GM12875 (cell line): ENCODE results near the gene PPP1R26.

Source experiments
- H3K4me3 ChIP-seq: one replicate; pipeline ENCODE4 v1.5.1; 2011; ENCODE audit warnings: low read depth, low read length, control low read depth
- TF ChIP-seq, protein P1 (sequence below): IDR thresholded peaks from 2 replicates; pipeline ENCODE4 v1.5.1; 2011; ENCODE audit warnings: low read depth, mild to moderate bottlenecking, control low read depth, inconsistent platforms, low read length, moderate library complexity, borderline replicate concordance; ENCODE audit not compliant: insufficient read depth

Gene PPP1R26

DNA sequence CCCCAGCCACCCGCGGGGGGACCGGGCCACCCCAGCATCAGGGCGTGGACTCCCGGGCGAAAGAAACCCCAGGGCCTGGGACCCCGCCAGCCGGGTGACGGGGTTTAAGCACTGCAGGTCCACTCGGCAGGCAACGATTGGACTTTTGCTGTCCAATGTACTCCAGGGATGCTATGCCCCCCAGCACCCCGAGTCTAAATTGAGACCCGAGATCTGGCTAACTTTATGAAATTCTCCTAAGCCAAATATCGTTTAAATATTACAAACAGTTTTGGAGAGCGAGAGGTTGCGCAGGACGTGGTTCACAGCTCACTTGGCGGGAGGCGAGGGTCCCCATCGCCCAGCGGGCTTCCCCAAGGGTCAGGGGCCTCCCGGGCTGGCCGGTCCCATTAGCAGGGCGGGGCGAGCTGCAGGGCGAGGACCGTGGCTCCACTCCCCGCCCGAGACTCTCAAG is 20.5 kb downstream of the PPP1R26 start:
- TF ChIP-seq, protein P1, sequence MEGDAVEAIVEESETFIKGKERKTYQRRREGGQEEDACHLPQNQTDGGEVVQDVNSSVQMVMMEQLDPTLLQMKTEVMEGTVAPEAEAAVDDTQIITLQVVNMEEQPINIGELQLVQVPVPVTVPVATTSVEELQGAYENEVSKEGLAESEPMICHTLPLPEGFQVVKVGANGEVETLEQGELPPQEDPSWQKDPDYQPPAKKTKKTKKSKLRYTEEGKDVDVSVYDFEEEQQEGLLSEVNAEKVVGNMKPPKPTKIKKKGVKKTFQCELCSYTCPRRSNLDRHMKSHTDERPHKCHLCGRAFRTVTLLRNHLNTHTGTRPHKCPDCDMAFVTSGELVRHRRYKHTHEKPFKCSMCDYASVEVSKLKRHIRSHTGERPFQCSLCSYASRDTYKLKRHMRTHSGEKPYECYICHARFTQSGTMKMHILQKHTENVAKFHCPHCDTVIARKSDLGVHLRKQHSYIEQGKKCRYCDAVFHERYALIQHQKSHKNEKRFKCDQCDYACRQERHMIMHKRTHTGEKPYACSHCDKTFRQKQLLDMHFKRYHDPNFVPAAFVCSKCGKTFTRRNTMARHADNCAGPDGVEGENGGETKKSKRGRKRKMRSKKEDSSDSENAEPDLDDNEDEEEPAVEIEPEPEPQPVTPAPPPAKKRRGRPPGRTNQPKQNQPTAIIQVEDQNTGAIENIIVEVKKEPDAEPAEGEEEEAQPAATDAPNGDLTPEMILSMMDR: no peak
- peak overlapping the region; percentile 96 for H3K4me3 ChIP-seq

DNA sequence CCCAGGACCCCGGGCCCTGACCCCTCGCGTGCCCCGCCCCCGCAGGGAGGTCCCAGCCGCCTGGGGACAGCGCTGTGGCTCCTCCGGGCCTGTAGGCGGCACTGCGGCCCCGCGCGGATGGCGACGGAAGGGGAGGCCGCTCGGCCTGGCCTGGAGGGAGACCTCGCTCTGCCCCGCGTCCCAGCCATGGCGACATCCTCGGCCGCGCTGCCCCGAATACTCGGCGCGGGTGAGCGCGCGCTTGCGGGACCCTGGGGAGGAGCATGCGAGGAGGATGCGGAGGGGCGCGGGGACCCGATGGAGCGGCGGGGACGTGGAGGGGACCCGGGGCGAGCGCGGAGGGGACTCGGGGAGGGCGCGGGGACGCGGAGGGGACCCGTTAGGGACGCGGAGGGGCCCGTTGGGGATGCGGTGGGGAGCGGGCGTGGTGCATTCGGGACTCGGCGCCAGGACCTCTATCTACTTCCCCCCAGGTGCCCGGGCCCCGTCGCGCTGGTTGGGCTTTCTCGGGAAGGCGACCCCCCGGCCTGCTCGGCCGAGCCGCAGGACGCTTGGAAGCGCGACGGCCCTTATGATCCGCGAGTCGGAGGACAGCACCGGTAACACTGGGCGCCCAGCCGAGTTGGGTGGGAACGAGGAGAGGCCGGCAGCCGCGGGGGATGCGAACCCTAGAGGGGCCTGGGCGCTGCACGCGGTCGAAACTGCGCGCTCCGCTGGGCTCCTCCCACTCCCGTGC is 21.1 kb downstream of the PPP1R26 start, which contains the start of gene MRPS2:
MRPS2 (plus strand) TSS at position 158 of the 736 bp plus-strand sequence; CDS start at position 187, 29 bp downstream.
- TF ChIP-seq, protein P1: peak; percentile 96
- peak within 1 kb of the TSS; percentile 96 for H3K4me3 ChIP-seq

DNA sequence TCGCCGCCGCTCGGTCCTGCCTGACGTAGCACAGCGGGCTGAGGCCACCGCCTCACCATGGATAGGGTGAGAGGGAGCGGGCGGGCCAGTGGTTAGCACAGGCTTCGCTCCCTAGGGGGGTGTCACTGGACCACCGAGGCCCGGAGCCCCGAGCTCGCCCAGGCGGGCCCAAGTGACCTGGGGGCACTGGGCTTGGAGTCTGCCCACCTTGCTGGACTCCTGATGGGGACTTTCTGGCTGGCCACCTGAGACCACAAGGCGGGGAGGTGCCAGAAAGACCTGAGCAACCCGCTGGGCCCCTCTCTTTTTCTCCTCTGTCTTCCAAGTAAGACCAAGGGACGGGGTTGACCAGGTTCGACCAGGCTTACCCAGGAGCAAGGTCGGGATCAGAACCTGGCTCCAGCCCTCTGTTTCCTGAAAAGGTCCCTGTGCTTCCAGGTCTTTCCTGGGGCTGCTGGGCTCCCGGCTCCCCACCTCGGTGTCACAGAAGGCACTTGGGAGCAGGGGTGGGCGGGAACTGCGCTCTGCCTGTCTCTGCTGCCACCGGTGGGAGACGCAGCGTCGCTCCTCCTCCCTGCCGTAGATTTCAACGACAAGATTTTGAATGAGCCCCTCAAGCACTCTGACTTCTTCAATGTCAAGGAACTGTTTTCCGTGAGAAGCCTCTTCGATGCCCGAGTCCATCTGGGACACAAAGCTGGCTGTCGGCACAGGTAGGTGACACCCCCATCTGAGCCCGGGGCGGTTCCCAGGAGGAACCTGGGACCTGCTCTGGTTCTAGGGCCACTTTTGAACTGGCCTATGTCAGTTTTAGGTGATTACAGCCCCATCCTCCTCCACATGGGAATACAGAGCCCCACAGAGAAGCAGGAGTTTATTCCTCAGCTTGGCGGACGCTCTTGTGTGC is 21.9 kb downstream of the PPP1R26 start:
- H3K4me3 ChIP-seq: peak overlapping the region; percentile 96
- TF ChIP-seq, protein P1: no peak

DNA sequence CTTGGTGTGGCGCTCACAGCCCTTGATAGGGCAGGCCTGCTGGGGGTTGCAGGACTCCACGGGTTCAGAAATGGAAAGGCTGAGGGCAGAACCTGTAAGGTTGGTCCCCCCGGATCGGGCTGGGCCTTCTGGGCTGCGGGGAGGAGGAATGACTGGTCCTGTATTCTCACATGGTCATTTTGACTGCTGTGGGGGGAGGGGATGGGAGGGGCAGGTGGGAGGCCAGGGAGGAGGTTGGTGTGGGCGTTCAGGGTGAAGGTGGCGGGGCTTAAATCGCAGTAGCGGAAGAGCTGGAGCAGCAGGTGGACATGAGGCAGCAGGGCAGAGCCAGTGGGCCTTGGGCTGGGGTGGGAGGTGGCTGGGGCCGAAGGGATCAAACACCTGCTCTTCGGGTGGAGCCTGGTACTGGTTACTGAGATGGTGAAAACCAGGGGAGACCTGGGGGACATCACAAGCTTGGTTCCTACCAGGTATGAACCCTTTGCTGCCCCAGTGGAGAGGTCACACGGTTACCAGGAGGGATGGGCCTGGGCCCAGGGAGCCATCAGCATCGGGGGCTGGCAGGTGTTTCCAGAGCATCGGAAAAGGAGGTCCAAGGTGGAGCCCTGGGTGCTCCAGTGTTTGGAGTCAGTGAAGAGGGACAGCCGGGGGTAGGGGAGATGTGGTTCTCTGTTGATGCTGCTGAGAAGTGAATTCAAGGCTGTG is 22.7 kb downstream of the PPP1R26 start:
- TF ChIP-seq, protein P1: no peak
- no peak overlapping the region for H3K4me3 ChIP-seq

DNA sequence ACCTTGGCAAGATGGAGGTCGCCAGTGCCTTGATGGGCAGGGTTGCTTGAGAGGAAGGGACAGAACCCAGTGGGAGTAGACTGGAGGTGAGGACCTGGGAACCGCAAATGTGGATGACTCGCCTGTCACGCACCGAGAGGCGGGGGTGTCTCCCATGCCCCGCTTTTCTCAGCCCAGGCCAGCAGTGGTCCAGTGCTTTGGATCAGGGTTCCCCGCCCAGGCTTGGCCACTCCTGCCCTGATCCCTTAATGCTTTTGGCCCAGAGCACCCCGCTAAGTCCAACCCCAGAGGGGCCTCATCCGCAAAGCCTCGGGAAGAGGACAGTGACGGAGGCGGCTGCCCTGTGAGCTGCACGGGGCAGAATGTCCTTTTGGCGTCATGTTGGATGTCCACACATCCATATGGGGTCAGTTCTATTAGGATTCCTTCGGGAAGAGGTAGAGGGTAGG is 23.3 kb downstream of the PPP1R26 start:
- TF ChIP-seq, protein P1: no peak

DNA sequence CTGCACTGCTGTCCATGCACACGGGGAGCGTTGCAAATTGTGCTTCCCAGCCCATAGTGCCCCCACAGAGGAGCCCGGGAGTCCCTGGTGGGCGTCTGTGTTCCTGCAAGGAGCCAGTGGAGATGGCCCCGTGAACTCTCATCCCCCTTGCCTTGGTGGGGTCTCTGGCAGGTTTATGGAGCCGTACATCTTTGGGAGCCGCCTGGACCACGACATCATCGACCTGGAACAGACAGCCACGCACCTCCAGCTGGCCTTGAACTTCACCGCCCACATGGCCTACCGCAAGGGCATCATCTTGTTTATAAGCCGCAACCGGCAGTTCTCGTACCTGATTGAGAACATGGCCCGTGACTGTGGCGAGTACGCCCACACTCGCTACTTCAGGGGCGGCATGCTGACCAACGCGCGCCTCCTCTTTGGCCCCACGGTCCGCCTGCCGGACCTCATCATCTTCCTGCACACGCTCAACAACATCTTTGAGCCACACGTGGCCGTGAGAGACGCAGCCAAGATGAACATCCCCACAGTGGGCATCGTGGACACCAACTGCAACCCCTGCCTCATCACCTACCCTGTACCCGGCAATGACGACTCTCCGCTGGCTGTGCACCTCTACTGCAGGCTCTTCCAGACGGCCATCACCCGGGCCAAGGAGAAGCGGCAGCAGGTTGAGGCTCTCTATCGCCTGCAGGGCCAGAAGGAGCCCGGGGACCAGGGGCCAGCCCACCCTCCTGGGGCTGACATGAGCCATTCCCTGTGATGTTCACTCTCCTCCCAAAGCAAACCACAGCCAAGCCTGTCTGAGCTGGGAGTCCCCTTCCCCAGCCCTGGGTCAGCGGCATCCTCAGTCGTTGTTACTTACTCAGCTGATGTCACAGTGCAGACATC is 24.0 kb downstream of the PPP1R26 start:
- no peak overlapping the region for H3K4me3 ChIP-seq
- TF ChIP-seq, protein P1: no peak

More for the DNA sequence above, 23.3 kb downstream of the PPP1R26 start:
- H3K4me3 ChIP-seq: no peak overlapping the region
